GM21367 (cell line): Measurements from ENCODE around the gene CCL18.
A peak's percentile ranks its signal among the peaks of the same experiment; 100 is the strongest.
"Not testable (repeated sequence)": the region's sequence is repeated elsewhere in the genome, so short reads cannot be mapped to it uniquely, and the experiment has no call there.

Source experiments
- ATAC-seq: cut with Tn5 transposase; IDR thresholded peaks from one replicate; pipeline ENCODE4 v1.9.1; 2021; ENCODE audit not compliant: unreplicated experiment

CCL18 gene

DNA sequence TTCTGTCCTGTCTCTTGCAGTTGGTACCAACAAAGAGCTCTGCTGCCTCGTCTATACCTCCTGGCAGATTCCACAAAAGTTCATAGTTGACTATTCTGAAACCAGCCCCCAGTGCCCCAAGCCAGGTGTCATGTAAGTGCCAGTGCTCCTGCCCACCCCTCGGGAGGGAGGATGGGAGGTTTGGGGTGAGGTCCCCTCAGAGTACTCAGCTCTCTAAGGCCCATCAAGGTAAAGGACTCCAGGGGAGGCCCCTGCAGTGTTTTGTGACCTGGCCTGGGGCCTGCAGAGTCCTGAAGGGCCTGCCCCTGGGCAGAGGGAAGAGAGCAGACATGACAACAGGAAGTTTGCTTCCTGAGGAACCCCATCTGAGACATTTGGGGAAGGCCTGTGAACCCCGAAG is 6.4 kb downstream of the CCL18 start:
- ATAC-seq = no peak

DNA sequence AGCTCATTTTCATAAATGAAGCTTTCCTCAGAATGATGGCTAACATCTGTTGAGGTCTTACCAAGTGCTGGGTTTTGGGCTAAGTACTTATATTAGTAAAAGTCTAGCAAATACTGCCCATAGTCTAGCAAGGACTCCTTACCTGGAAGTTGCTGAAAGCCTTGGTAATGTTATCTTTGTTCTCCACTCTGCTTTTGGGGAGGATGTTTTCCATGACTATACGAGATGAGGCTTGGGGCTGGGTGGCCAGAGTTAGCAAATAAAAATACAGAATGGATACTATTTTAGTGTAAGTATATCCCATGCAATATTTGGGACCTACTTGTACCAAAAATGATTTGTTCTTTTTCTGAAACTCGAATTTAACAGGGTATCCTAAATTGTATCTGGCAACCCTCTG is 7.7 kb downstream of the CCL18 start:
- ATAC-seq = no peak

DNA sequence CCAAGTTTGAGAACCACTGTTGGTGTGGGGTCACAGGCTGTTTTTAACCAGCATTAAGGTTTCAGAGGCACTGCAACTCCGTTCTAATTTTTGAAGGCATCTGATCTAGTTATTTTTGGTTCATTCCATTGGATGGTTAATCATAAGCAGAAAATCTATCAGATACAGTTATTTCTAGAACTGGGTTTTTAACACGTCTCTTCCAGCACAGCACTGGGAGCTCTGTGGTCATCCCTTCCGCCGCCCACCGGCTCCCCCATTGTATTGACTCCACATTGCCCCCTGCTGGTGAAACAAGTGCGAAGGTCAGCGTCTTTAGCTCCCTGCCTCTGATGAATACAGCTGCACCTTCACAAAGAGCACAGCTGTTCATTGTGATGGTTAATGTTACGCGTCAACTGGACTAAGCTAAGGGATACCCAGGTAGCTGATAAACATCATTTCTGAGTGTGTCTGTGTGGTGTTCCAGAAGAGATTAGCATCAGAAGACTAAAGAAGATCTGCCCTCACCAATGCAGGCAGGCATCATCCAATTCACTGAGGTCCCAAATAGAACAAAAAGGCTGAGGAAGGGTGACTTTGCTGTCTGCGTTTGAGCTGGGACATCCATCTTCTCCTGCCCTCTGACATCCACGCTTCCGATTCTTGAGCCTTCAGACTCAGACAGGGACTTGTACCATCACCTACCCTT is 8.5 kb downstream of the CCL18 start:
- no peak for ATAC-seq

DNA sequence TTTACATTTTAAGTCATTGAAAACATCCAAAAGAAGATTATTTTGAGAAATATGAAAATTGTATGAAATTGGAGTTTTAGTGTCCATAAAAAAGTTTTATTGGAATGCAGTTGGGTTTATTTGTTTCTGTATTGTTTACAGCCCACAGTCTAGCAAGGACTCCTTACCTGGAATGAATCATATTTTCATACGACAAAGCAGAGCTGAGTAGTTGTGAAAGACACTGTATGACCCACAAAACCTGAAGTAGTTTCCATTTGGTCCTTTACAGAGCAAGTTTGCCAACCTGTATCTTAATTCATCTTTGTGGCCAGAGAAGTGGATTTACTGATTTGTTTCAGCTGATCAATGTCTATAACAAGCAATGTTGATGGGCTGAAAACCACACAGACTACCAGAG is 10.3 kb downstream of the CCL18 start:
- no peak for ATAC-seq

DNA sequence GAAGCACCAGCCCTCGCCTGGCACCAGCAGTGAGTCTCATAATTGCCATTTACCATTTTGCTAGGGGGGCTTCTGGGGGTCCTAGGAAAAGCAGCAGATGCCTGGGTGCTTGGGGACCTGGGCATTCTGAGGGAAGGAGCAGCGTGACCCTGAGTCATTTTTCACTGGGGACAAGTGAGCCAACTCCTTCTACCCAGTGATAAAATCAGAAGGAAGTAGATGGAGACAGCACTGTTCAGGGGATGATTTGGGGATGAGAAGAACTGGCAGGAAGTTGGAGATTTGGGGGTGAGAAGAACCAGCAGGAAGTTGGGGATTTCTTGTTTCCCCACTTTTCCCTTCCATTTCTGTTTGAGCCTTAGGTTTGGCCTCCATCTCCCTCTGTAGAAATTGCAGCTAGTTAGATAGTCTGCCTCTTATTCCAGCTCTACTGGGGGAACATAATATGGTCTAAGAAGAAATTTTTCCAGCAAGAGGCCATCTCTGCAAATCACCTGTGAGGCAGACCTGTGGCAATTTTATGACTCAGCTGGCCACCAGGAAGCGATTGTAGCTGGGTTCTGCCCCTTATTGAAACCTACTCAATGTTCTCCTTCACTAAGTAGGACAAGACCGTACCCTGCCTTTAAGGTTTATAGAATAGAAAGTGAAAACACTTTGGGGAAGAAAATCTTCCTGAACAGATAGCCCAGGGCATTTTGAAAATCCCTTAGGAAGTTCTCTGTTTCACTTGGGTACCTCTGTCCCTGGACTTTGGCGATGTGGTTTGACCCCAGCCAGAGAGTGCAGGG is 17.8 kb downstream of the CCL18 start:
- ATAC-seq = not testable (repeated sequence)

DNA sequence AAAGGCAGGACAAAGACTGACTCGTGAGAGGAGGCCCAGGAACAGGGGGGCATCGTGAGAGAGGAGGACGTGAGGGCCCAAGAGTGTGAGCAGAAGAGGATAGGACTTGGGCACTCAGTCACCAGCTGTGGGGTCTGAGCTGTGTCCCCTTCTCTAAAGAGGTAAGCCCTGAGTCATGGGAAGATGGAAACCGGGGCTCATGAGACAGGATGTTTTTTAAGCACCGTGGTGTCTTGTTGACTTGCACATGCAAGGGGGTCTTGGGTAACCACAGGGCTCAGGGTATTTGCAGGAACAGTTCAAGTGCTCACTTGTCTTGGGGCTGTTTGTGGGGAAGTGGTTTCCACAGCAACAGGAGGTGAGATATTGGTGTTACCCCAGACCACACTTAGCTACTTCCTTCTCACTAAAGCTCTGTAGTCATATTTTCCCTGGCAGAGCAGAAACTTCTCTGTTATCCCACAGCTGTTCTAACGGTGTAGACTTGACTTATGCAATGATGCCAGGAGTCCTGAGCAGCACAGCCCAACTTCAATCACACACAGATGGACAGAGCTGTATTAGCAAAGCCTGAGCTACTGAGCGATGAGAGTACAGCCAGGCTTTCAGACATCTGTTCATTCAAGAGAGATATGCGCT is 18.5 kb downstream of the CCL18 start:
- not testable (repeated sequence) for ATAC-seq

DNA sequence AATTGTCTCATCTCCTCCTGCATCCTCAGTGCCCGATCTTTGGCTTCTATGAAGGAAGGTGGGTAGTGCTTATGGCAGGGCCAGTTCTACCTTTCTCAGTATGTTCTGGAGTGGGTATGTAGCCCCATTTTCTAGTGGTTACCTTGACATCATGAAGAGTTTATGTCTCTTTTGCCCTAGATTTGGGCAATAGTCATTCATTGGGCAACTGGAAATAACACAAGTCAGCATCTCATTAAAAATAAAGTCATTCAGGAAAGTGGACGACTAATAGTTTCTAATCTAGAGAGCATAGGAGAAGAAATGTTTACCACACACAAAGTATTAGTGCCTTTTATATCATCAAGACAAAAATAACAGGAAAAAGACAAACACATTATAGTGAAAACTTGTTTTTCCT is 19.6 kb downstream of the CCL18 start:
- not testable (repeated sequence) for ATAC-seq

DNA sequence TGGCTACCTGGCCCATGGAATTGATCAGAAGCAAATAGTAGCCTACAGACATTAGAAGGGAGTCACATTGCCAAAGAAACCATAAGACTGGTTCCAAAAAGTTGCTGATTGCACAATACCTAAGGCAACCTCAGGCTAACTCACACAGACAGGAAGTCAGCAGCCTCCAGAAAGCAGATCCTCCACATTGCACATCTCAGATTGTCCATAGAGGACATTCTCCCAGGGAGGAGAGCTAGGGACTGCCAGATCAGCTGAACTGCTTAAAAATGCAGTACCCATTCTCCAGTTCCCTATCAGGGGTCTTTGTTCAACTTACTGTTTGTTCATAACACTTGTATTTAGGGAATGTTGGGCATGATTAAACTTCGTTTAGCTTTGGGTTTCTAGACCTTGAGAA is 21.7 kb downstream of the CCL18 start:
- no peak for ATAC-seq

DNA sequence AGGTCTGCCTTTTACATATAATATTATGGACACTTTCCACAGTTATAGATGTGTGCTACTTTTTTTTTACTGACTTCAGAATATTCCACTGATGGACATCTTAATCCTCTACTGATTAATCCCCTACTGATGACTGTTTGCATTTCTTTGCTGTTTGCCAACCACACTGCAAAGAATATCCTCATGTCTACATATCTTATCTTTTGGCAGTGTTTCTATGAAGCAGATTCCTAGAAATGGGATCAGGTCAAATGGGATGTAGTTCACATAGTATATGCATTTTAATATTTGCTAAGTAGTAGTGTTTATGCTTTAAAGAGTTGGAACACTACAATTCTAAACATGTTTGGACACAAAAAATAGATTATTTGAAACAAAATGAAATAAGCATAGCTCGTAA is 22.7 kb downstream of the CCL18 start:
- no peak for ATAC-seq

DNA sequence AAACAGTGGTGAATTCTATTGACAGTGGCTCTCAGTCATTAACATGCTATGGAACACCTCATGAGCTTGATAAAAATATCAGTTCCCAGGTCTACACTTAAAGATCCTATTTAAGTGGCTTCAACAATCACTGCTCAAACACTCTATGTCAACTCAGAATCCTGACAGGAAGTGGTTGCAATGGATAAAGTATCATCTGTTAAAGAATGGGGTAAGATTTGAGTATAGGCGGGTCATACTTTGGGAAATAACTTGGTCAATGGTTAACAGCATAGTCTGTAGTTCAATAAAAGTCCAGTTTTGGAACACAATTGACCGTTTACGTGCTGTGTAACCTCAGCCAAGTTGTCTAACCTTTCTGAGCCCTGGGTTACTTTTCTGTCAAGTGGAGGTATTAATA is 23.4 kb downstream of the CCL18 start:
- ATAC-seq = not testable (repeated sequence)

DNA sequence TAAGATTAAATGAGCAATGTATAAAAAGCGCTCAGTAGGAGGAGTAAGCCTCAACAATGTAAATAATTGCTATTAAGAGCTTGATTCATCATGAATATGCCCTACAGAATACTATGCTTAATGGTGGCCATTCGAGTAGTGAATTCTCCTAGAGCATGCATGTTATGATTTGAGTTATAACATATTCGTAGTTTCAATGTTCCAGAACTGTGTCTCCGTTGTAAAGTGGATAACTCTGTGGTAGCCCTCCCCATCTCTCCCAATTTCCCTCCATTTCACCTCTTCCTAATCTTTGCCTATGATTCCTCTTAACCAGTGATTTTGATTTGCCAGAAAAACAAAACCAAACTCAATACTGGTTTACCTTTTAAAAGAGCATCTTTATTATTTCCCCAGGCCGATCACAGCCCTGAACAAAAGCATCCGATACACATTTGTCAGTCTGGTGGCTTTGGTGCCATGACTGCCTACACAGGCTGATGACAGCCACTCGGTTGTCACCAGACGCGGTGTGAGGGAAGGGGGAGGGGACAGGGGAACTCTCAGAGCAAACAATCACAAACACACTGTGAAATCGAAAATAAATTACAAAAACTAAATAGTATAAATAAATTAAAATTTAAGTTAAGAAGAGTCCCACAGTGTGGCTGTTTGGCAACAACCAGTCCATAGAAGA is 24.0 kb downstream of the CCL18 start:
- ATAC-seq = not testable (repeated sequence)

DNA sequence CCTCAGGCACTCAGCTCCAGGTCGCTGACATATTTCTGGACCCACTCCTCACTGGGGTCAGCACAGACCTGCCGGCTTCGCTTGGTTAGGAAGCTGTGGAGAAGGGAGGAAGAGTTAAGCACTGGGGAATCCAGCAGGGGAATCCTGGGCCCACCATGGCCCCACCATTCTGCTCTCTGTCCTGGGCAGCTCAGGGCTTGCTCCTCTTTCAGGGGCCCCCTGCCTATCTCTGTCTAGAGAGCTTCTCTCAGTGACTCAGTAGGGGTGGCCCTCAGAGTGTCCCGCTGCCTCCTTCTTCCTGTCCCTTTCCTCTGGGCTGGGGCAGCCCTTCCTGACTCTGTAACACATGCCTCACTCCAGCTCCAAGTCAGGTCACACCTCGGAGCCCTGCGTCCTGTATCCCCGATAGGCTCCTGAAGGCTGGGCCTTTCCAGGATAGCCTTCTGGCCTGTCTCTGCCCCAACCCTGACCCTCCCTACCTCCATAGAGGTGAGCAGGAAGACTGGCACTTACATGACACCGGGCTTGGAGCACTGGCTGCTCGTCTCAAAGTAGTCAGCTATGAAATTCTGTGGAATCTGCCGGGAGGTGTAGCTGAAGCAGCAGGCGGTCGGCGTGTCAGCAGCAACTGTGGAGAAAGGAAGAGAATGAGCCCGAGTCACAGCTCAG is 24.7 kb downstream of the CCL18 start:
- ATAC-seq = no peak

DNA sequence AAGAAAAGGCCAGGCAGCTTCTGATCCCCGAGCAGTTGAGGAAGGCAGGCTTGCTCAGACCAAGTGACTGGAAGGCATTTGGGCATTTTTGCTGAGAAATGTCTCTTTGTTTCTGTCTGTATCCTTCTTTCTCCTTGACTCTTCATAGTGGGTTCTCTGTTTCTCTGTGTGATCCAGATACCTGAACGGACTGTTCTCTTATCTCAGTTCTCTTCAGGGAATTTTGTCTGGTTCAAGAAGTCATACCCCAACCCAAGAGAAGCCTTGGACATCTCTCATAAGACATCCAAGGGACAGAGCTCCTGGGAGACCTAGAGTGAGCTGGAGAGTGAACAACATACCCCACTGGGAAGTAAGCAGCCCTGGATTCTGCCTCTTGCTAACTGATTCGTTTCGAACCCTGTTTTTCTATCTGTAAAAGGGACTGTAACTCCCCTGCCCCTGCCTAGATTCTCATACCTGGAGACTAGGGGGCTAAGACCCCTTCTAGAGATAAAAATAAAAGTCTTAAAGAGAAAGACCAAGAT is 25.3 kb downstream of the CCL18 start:
- ATAC-seq = no peak

DNA sequence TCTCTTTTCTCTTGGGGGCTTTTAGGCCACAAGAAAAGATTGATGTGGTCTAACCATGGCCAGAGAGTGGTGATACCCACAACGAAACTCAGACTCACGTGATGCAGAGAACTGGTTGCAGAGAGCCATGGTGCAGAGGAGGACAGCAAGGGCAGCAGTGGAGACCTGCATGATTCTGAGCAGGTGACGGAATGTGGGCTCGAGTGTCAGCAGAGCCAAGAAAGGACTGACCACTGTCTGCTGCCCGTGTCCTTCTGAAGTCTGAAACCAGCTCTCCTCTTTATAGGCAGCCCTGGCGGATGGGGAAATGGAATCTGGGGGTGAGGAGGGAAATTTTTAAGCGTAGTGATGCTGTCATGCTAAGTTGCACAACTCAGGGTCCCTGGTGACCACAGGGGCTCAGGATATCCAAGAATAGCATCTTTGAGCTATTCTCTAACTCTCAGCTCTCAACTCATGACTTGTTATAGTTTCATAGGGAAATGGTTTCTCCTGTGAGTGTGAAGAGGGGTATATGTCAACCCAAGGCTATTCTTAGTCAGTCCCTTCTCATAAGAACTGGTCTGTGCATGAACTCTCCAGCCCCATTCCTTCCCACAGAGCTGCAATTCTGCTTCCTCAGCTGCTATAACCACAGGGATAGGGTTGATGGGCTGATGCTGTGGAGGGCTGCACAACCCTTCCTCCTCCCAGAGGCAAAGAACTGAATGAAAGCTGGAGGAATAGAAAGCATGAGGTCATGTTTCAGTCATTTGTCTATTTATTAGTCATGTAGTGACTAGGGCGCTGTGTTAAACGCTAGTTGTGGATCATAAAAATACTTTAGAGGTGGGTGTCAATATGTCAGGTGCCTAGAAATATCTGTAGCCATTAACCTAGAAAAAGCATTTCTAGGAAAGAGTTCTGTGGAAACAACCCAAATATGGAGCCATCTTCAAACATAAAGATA is 26.1 kb downstream of the CCL18 start, which contains the start of gene CCL3:
TSS of gene CCL3 (minus strand) at position 256 of the 949 bp plus-strand sequence. CDS start at position 171, 85 bp downstream.
- peak; percentile 46 for ATAC-seq

DNA sequence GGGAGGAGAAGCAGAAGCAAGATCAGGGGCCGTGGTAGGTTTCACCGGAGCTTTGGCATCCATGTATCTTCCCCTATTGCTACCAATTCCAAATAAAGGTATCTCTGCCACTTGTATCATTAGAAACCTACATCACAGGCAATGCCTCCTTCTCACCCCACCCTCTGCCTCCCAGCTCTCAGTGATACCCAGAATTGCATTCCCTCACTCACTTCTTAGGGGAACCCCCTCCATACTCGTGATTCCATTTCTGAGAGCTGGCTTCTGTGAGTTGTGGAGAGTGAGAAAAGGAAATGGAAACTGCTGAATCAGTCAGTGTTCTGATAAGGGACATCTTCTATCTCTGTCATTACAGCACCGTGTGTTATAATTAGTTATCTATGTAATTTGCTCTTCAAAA is 28.2 kb downstream of the CCL18 start:
- ATAC-seq = no peak

DNA sequence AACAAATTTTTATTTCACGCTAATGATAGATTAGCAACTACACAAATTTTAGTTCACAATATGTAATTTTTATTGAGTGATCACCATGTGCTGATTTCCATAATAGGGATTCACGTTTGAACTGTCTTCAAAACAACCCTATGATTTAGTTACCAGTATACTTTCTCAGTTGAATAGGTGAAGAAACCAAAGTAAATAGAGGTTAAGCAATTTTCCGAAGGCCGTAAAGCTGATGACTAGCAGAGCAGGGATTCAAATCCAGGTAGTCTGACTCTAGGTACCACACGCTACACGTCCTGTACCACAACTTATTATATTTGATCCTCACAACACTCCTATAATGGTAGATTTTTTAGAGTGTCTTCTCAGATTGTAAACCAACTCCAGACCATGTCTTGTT is 28.6 kb downstream of the CCL18 start:
- ATAC-seq = not testable (repeated sequence)

DNA sequence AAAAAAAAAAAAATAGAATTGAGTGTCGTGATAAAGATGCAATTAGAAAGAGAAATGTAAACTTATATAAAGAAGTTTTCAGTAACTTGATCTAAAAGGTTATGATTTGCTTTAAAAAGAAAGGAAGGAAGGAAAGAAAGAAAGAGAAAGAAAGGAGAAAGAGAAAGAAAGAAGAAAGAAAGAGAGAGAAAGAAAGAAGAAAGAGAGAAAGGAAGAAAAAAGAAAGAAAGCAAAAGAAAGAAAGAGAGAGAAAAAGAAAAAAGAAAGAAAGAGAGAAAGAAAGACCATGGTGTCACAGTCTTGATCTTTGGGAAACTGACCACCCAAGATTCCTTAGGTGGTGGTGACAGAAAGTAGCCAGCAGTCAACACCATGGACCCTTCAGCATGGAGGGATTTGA is 30.2 kb downstream of the CCL18 start:
- no peak for ATAC-seq

DNA sequence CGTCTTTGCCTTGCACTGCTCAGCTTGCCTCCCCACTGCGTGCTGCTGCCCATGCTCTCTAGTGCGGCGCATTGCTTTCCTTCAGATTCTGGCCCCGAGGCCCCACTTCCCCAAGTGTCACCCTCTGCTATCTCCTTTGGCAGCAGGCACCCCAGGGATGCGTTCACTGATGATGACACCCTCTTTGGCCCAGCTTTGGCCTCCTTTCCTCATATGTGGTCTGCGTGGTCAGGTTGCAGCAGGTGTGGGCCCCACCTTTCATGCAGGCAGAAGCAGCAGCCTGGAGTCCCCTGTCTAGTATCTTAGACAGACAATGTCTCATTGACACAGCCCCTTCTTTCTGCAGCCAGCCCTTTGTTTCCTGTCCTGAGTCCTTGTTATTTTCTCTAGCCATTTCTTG is 30.7 kb downstream of the CCL18 start:
- ATAC-seq = no peak

DNA sequence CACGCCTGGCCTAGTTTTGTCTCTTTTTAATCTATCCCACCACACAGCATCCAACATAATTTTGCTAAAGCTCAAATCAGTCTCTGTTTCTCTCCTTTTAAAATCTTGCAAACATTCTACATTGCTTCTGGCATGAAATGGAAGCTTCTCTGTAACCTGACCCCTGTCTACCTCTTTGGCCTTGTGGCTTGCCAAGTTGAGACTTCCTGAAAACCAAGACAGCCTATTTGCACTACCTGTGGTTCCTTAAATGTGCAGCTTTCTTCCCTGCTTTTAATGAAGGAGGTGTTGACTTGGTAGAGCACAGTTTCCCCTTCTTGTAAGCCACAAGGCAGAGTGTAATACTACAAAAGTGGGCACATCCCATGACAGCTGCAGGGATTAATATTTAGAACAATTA is 31.9 kb downstream of the CCL18 start:
- no peak for ATAC-seq
